NCI-H82 treated with DMSO at 0.1 percent for 48 hours (cell line): ENCODE data around the gene SNAP47.

Source experiments
- DNase-seq: peaks from one replicate; lab custom pipeline; 2025; ENCODE audit not compliant: unreplicated experiment; lab: John Stamatoyannopoulos, UW

SNAP47 gene

DNA sequence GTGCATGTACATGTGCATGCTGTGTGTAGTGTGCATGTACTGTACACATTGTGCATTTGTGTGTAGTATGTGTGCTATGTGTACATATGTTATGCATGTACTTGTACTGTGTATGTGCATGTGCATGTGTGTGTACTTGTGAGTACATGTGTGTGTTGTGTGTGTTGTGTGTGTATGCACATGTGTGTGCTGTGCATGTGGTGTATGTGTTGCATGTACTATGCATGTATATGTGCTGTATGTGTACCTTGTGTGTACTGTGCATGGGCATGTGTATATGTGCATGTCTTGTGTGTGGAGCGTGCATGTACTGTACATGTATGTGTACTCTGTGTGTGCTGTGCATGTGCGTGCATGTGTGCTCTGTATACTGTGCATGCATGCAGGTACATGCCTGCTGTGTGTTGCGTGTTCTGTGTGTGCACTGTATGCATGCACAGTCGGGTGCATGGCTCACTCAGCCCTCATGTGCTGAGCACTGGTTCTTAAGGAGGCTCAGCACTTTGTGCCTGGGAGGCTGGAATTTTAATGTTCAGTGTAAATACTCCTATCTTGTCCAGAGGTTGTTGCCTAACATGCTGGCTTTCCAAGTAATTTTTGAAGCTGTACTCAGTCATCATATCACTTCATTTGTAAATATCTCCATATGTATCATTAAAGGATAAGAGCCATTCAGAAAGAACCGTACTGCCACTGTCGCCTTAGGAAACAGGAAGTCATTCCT, 32.3 kb downstream of the SNAP47 start:
- DNase-seq: no peak

DNA sequence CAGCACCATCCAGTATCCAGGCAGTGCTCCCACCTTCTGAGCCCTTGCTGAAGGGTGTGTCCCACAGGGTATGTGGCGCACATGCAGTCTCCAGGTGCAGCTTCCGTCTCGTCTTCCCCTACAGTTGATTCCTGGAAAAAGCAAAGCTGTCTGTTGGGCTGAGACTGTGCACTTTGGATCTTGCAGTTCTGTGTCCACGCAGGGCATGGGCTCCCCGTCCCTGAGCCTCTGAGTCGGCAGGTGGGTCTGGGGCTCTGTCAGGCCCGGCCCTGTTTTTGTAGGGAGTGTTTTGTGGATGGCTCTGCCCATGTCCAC, 32.8 kb downstream of the SNAP47 start:
- no peak for DNase-seq

DNA sequence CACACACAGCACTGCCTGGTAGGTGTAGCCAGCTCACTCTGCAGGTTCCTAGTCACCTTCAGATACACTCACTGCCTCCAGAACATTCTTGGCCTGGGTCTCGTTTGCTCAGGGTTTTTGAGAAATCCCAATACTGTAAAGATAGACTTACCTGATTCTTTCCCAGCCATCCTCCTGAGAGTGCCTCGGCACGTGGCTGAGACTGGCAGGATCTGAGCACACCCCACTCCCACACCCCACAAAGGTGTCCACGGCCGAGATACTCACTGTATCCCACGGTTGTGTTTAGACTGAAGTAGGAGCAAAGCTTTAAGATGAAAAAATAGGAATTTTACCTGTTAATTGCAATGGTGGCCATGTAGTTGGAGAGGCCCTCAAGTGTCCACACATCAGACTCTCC, 33.4 kb downstream of the SNAP47 start:
- DNase-seq: no peak

DNA sequence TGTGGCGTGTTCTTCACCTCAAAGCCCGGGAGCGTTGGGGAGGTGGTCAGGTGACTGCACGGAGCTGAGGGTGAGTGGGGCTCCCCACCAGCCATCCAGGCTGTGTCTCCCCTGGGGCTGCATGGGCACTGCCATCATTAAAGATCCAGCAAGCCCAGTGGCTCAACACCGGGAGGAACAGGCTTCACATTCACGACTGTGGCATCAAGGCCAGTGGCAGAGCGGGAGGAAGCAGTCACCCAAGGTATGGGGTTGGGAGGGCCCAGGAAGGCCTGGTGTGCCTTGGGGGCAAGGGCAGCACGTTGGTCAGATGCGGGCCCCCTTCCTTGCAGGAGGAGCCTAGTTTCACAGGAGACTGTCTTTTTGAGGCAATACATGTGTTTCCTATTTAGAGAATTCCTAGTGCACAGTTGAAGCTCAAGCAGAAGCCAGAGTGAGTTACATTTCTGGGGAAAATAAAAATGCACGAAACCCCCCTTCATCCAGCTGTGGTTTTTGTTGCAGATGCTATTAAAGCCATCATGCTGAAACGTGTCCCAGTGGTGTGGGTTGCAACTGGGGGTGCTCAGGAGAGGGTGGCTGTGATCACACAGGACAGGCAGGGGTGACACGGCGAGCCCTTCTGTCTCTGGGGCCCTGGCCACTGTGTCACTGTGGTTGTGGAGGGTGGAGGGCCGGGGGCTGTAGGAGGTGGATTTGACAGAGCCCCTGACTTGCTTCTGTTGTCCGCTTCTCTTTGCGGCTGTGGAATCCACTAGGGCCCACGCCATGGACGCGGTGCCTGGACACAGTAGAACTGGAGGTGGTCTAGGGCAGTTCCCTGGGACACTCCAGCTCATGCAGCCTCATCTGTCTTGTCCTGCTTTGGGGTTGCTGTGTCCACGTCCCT, 34.1 kb downstream of the SNAP47 start:
- no peak for DNase-seq

DNA sequence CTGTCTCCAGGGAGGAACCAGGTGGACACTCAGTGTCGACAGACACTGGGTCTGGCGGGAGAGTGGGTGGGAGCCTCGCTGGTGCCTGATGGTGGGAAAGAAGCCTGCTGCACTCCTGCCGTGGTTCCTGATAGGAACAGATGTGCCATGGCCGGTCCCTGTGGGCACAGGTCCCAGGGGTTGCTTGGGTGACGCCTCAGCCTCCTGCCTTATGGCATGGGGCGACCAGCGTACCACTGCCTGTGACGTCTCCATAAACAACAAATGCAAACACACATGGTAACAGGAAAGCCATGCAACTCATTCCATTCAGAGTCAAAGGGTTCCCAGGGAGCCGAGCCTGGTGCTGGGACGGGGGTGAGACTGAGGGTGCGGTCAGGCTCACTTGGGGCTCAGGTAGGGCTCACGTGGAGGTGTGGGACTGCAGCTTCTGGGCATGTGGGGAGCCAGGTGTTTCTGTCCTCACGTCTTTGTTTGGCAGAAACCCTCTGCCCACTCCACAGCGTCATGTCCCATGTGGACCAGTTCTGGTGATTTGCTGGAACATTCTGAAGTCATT, 34.8 kb downstream of the SNAP47 start:
- DNase-seq: no peak

DNA sequence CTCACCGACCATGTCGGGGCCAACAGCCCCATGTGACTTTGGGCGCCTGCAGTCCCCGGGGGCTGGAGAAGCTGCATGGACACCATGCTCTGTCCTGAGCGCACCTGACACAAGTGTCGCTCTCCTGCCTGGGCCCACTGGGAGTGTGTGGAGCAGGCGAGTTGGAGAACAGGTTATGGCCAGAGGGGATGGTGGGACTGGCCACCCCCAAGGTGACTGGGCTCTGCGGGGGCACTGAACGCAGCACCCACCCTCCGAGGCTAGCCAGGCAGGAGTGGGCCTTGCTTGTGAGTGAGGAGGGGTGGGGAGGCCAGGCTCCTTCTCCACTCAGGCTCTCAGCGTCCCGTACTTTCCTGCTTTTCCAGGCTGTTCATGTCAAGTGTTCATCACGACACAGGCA, 35.6 kb downstream of the SNAP47 start:
- DNase-seq: no peak

DNA sequence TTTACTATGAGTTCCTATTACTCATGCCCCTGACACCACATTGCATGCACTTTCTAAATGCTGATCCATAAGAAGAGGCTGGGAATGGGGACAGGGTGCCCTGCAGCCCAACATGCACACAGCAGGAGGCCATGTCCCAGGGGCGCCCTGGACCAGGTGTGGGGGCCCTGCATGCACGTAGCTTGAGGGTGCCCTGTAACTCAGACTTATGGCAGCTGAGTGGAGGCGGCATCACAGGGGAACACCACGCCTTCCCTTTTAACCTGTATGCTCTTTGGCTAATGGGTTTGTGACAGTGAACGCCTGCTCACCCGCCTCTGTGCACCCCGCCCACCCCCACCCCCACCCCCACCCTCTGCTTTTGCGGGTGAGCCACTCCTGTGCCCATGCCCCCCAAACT, 36.1 kb downstream of the SNAP47 start:
- DNase-seq: no peak

DNA sequence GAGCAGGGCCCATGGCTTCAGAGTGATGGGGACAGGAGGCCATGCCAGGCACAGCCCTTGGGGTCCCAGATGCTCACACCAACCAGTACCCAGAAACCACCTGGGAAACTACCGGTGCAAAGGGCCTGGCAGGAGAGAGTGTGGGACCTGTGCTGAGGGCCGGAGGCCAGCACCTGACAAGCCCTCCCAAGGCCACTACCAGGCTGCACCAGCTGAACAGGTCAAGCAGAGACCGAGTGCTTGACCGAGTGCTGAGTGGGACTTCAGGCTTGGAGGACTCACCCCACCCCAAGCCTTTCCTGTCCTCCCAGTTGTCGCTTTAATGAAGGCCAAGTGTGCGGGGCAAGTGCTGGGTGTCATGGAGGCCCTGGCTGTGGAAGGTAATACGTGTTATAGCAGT, 36.5 kb downstream of the SNAP47 start:
- DNase-seq: no peak

DNA sequence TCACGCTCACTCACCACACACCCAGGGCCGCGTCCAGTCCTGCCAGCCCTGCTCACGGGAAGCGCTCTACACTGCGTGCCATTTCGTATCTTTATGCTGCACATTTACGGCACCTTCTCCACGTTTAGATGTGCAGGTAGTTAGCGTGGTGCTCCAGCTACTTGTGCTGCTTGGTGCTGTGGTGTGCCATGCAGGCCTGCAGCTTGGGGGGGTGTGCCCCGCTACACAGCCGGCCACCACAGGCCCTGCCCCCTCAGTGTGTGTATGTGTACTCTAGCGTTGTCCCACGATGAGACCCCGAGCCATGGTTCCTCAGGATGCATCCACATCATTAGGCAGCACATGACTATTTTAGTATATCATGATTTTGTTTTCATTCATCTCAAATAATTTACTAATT, 38.3 kb downstream of the SNAP47 start:
- no peak for DNase-seq

DNA sequence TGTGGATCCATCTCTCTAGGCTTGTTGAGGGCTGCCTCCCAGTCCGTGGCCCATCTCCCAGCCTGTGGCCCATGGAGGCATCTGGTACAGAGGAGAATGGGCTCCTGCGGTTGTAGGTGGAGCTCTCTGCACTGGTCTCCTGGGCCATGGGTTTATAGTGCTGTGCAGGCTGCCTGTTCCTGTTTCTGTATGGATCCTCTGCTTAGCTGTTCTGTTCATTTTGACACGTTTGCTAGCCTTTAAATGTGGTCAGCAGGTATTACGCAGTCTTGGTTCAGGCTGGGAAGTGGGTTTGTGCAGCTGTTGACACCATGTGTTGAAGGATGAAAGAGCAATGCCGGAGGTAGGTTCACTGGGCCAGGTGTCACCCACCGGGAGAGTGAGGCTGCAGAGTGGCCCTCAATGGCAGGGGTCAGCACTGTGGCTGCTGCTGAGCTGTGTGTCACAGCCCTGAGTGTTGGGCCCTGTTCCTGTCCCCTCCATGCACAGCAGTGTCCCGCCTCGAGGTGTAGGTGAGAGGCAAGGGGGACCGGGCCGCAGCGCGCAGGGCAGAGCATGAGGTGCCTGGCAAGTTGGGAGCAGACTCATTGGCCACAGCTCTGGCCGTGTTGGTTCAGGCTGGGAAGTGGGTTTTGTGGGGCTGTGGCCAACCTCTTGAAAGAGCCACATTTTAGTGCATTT, 39.0 kb downstream of the SNAP47 start:
- DNase-seq: no peak

DNA sequence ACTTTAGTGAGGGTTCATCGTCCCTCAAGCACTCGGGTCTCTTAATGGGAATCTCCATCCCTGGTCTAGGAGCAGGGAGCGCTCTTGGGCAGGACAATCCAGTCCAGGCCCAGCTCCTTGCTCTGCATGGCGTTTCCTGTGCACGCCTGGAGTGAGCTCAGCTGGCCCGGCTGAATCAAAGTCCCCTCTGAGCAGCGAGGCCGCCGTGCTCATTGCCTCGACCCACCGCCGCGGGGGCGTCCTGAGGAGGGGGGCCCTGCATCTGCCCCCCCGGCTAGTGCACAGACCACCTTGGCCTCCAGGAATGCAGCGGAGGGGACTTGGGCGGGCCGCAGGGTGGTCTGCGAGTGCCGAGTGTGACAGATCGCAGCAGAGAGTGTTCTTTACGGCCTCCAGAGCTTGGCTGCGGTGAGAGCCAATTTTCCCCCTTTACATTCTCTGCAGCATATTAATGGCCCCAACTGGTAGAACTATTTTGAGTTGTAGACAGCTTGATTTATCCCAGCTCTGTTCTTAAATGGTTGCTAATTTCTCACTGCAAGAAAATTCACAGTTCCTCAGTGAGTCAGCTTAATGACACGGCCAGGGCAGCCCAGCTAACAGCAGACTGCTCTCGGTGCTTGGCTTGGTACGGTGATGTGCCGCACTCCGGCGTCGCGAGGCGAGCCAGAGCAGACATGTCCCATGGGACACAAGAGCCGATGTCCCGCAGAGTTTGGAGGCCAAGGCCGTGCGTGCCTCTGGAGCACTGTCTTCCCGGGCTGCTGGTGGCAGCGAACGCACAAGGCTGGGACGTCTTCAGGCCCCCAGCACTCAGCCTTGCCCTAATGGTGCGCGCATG, 39.8 kb downstream of the SNAP47 start:
- DNase-seq: no peak

DNA sequence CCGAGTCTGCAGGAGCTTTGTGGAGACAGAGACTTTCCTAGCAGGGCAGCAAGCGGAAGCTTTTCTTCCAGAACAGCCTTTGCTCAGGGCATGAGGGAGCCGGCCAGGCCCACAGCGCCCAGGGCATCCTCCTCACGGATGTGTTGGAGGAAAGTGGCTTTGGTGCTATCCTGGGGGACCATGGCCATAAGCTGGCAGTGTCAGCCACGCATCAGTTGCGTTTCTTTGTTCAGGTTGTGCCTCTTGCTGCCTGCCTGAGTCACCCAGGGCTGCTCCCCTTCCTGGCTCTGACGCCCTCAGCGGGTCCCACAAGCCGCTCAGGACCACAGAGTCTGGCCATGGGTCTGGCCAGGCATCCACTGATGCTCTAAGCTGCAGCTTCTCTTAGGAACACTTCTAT, 40.6 kb downstream of the SNAP47 start:
- DNase-seq: no peak

DNA sequence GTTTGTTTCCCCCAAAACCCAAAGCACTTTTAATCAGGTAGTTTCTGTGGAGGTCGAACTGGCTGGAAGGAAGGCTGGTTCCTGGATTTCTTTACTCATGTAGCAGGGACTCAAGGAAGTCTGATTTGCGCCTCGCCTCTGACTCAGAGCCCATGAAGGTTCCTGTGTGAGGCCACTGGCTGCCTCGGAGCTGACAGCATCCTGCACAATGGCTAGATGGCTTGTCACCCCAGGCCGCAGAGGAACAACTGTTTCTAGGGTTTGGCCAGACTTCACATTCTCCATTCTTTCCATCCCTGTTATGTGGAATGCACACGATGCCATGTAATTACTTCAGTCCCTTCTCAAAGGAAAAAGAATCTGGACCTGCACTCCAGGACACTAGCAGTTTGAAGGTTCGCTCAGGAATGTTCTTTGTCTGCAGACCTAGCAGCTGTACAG, 41.1 kb downstream of the SNAP47 start:
- DNase-seq: no peak

DNA sequence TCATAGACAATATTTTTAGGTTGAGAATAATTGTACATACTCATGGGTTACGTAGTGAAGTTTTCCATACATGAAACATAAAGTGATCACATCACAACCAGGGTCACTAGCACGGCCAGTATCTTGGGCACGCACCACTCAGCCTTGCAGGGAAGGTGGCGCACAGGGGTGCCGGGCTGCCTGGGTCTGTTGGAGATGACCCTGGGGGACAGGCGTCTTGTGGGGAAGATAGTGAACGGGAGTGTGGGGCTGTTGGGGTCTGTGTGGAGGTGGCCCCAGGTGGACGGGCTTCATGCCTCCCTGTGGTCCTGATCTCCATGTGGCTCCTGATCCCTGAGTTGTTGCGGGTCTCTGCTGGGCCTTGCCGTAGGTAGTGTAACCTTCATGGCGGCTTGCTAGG, 41.9 kb downstream of the SNAP47 start:
- DNase-seq: no peak

DNA sequence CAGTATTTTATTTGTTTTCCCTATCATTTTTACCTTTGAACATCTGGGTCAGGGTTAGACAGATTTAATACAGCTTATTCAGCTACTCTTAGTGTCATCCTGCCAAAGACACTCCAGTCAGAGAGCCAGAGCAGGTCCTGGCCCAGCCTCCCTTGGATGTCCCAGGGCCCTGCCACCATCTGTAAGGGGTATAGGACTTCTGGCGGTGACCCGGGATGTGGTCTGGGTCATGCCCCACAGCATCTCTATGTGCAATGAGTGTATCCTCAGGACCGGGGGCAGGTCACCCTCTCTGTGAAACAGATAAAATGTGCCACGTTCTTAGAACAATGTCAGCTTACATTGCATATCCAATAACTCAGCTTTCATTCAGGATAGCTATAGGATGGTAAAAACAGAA, 42.4 kb downstream of the SNAP47 start:
- no peak for DNase-seq

DNA sequence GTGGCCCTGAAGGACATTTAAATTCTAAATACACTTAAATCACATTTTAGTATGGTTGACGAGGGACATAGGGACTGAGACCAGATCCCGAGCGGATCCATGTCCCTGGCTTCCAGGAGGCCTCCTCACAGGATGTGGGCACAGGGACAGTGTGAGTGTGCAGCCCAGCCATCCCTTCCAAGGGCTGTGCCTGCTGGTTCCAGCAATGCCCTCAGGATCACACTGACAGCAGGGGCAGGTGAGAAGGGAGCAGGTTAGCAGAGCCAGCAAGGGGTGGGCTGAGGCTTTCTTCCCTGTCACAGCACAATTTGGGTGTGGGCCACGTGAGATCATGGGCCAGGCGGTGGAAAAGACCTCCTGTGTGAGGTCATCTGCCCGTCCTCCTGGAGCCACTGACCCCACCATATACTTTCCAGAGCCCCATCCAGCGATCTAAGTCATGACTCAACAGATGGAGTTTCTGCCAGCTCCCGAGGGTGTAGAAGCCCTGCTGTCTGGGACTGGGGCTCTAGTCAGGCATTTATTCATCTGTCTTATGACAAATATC, 43.2 kb downstream of the SNAP47 start:
- DNase-seq: no peak

DNA sequence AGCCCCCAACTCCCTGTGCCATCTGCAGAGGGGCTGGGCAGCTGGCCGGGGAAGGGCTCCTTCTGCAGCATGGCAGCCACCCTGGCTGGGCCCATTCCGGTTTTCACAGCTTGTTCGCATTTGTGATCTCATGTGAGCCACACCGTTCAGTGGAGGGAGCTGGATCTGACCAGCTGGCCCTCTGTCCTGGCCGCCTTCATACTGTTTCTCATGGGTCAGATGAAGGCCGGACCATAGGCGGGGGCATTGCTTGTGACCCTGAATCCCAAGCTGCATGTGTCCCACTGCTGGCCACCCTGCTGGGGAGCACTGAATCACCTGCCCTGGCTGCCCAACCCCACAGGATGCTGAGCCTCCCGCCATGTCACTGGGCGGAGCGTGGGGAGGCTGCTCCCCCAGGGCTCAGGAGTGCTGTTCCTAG, 43.8 kb downstream of the SNAP47 start:
- DNase-seq: no peak

DNA sequence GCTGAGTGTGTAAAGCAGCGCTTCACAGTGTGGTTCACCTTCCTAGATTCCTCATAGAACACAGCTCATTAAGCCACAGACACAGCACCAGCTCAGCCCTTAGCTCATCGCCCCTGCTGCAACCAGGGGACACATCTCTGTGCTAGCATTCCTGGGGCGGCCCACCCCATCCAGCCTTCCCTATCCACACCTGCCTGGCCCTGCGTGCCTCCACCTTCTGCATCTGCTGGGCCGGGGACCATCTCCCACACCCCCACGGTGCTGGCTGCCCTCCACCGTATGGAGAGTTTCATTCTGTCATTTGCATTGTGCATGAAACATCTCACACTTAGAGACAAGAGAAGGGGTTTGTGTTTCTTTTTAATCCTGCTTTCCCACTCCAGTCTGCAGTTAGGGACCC, 44.5 kb downstream of the SNAP47 start:
- DNase-seq: no peak

DNA sequence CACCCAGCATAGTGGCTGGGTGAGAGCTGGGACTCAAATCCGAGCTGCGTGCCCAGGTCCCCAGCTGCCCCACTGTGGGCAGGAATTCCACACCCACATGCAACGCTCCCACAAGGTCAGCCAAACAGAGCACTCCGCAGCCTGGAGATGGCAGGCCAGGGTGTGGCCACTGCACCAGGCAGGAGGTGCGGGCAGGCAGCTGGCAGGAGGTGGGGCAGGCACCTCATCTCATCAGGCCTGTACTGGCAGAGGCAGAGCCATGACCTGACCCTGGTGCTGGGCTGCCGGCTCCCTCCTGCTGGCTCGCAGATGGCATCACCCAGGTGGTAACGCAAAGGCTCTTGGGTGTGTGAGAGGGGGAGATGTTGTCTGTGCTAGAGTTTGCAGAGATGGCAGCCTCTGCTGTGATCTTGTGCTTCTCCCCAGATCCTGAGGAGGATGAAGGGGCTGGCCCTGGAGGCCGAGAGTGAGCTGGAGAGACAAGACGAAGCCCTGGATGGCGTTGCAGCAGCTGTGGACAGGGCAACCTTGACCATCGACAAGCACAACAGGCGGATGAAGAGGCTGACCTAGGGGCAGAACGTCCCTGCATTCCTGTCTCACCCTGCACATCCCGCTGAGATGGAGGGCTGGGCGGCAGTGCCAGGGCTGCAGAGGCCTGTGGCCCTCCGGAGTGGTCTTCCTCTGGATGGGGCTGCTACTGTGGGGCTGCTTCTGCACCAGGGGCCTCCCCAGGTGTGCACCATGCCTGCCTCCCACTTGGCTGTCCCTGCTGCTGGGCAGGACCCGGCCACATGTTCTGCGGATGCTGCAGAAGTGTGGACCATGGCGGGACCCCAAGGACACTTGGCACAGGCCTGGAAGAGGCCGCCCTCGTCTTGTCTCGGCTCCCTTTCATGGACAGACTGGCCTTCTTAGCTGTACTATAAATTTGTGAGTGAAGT, 45.1 kb downstream of the SNAP47 start:
- DNase-seq: no peak
